ENCODE measurements around the gene COX7A2L. TPM values are rescaled to one million over a fixed set of nuclear protein-coding genes. Genes with fewer than 3 reads are reported as not detected.
"Not testable (repeated sequence)": the region's sequence is repeated elsewhere in the genome, so short reads cannot be mapped to it uniquely, and the experiment has no call there.

Gene COX7A2L
- total RNA-seq, 1 donor from 2014 or later = 80.7 TPM

DNA sequence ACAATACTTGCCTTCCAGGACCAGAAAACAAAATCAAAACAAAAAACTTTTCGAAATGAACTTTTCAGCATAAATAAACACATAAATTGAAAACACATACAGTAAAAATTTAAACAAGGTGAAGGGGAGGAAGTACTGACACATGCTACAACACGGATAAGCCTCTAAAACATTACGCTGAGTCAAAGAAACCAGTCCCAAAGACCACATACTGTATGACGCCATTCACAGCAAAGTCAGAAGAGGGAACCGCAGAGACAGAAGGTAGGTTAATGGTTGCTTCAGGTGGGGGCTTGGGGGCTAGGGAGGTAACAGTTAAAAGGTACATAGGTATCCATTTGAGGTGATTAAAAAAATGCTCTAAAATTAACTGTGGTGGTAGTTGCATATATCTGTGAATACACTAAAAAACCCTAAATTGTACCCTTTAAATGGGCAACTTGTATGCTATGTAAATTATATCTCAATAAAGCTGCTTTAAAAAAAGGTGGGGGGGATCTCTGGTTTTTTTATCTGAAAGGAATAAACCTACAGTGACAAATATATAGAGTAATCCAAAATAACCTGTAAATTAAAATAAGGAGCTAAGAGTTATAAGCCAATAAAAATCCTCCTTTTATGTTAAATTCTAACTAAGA, 7.1 kb downstream of the COX7A2L start:
- DNase-seq (no peak), ATAC-seq (no peak)
- H3K27ac ChIP-seq = no peak overlapping the region
- no peaks in the 10 kb centered on the region for H3K9me3 ChIP-seq
- no peaks in the 10 kb centered on the region for H3K27me3 ChIP-seq
- peaks cover 11% of the 10 kb centered on the region for H3K4me1 ChIP-seq
- H3K4me3 ChIP-seq = no peak overlapping the region
- TF ChIP-seq, protein P1, sequence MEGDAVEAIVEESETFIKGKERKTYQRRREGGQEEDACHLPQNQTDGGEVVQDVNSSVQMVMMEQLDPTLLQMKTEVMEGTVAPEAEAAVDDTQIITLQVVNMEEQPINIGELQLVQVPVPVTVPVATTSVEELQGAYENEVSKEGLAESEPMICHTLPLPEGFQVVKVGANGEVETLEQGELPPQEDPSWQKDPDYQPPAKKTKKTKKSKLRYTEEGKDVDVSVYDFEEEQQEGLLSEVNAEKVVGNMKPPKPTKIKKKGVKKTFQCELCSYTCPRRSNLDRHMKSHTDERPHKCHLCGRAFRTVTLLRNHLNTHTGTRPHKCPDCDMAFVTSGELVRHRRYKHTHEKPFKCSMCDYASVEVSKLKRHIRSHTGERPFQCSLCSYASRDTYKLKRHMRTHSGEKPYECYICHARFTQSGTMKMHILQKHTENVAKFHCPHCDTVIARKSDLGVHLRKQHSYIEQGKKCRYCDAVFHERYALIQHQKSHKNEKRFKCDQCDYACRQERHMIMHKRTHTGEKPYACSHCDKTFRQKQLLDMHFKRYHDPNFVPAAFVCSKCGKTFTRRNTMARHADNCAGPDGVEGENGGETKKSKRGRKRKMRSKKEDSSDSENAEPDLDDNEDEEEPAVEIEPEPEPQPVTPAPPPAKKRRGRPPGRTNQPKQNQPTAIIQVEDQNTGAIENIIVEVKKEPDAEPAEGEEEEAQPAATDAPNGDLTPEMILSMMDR (IDR thresholded peaks at IDR 0.05) = no peak
- H3K36me3 ChIP-seq = peaks cover 28% of the 10 kb centered on the region
- intact Hi-C loops (cut with DNase I) = no loop called here

GRCh38 chr2:42351864-42352263, 9.2 kb downstream of the COX7A2L start:
- peaks cover 5% of the 10 kb centered on the region for H3K4me1 ChIP-seq
- ATAC-seq (no peak), DNase-seq (no peak)
- H3K27me3 ChIP-seq = no peaks in the 10 kb centered on the region
- TF ChIP-seq, protein P1 (IDR thresholded peaks at IDR 0.05) = no peak
- H3K36me3 ChIP-seq = peaks cover 34% of the 10 kb centered on the region
- H3K9me3 ChIP-seq = no peaks in the 10 kb centered on the region
- no peak overlapping the region for H3K27ac ChIP-seq
- H3K4me3 ChIP-seq = no peak overlapping the region
- intact Hi-C loops (cut with DNase I) = no loop called here

DNA sequence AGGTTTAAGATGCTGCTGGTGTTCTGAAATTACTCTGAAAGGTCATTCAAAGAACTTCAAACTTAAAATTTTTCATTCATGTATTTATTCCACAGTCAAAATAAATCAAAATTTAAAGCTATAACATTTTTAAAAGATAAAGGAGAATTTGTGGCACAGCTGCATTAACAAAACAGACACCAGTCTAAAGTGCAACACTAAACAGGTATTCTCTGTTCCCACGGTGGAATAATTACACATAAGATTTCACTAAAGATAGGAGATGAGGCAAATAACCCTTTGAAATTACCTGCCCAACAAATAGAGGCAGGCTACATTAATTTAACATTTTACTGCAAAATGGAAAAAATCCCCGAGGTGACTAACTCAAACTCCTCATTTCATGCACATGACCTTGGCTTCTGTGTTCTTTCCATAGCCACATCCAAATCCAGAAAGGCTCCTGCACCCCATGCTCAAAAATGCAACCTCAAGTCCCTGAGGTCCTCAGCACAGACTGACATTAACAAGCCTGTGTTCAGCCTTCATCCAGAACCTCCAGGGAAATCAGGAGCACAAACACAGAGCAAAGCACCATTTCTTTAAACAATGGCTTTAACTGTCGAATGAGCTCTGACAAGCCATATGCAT, 10.5 kb downstream of the COX7A2L start:
- DNase-seq = no peak
- Histone ChIP-seq H3K4me1 (peaks cover 5% of the 10 kb centered on the region), H3K36me3 (peaks cover 43% of the 10 kb centered on the region), H3K27me3 (no peaks in the 10 kb centered on the region), H3K9me3 (no peaks in the 10 kb centered on the region), H3K4me3 (no peak overlapping the region), H3K27ac (no peak overlapping the region)
- no peak for ATAC-seq
- intact Hi-C loops (cut with DNase I) = no loop called here
- TF ChIP-seq, protein P1 (IDR thresholded peaks at IDR 0.05) = no peak

- TF ChIP-seq, protein P1 (IDR thresholded peaks at IDR 0.05) = no peak
- ATAC-seq (no peak), DNase-seq (no peak)
- peaks cover 46% of the 10 kb centered on the region for H3K36me3 ChIP-seq
- no peaks in the 10 kb centered on the region for H3K27me3 ChIP-seq
- H3K27ac ChIP-seq = no peak overlapping the region
- no peaks in the 10 kb centered on the region for H3K9me3 ChIP-seq
- H3K4me1 ChIP-seq = no peaks in the 10 kb centered on the region
- intact Hi-C loops (cut with DNase I) = no loop called here
- H3K4me3 ChIP-seq = no peak overlapping the region
Observed at GRCh38 chr2:42348113-42348805, 12.8 kb downstream of the COX7A2L start.

GRCh38 chr2:42347518-42347917, 13.5 kb downstream of the COX7A2L start:
- H3K27me3 ChIP-seq; H3K9me3 ChIP-seq; H3K27ac ChIP-seq; H3K4me1 ChIP-seq; ATAC-seq; DNase-seq; intact Hi-C loops (cut with DNase I); H3K4me3 ChIP-seq: not testable (repeated sequence)
- H3K36me3 ChIP-seq = peaks cover 40% of the 10 kb centered on the region

- Histone ChIP-seq H3K36me3 (peaks cover 36% of the 10 kb centered on the region), H3K4me1 (peaks cover 13% of the 10 kb centered on the region)
- ATAC-seq; H3K9me3 ChIP-seq; H3K27me3 ChIP-seq; intact Hi-C loops (cut with DNase I); H3K27ac ChIP-seq; DNase-seq; H3K4me3 ChIP-seq: not testable (repeated sequence)
Observed at GRCh38 chr2:42346856-42347255, 14.2 kb downstream of the COX7A2L start.
